Metanephros (tissue), 2 donors: ENCODE data around the gene CUEDC1. TPM values are rescaled to one million over a fixed set of nuclear protein-coding genes. Genes with fewer than 3 reads are reported as not detected.

Source experiments
- small RNA-seq: library from RNA; depleted of rRNA; stranded (forward); fragments of <200 nt; gene quantifications from one replicate; pipeline ENCODE3, GENCODE V24; 2014; ENCODE audit warnings: low replicate concordance
- total RNA-seq: library from RNA; depleted of rRNA; stranded (reverse); fragments of >200 nt; gene quantifications from one replicate; pipeline ENCODE4 v1.2.3, GENCODE V29; 2014

CUEDC1 gene, protein sequence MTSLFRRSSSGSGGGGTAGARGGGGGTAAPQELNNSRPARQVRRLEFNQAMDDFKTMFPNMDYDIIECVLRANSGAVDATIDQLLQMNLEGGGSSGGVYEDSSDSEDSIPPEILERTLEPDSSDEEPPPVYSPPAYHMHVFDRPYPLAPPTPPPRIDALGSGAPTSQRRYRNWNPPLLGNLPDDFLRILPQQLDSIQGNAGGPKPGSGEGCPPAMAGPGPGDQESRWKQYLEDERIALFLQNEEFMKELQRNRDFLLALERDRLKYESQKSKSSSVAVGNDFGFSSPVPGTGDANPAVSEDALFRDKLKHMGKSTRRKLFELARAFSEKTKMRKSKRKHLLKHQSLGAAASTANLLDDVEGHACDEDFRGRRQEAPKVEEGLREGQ
- total RNA-seq, result 22.6 TPM

DNA sequence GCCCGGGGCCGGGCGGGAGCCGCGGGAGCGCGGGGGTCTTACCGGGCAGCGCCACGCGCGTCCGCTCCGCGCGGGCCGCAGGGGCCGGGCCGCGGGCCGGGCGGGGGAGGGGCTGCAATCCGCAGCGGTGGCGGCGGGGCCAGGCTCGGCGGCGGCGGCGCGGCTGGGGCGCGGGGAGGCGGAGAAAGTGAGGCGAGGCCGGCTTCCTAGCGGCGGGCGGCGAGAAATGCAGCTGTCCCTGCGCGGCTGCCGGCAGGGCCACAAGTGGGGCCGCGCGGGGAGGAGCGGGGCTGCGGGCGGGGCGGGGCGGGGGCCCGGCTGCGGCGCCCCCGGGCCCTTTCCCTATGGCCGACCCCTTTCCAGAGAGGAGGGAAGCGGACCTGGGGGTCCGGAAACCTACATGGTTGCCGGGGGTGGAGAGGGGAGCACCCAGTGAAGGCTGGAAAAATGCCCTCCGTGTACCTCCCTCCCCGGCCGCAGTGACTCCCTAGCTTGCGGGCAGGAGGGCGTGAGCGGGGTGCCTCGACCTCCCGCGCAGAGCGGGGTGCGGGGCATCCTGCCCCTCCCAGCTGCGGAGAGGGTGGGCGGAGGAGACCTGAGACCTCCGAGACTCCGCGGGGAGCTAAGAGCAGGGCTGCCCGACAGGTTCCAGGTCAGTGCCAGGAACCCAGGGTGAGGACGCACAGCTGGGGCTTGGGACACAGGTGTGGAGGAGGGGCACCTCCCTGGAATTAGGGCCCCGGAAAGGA lies at the start of gene CUEDC1:
CUEDC1 (minus strand) TSS at position 230 of the 749 bp plus-strand sequence. CDS start 69,848 bp downstream, outside the sequence.

DNA sequence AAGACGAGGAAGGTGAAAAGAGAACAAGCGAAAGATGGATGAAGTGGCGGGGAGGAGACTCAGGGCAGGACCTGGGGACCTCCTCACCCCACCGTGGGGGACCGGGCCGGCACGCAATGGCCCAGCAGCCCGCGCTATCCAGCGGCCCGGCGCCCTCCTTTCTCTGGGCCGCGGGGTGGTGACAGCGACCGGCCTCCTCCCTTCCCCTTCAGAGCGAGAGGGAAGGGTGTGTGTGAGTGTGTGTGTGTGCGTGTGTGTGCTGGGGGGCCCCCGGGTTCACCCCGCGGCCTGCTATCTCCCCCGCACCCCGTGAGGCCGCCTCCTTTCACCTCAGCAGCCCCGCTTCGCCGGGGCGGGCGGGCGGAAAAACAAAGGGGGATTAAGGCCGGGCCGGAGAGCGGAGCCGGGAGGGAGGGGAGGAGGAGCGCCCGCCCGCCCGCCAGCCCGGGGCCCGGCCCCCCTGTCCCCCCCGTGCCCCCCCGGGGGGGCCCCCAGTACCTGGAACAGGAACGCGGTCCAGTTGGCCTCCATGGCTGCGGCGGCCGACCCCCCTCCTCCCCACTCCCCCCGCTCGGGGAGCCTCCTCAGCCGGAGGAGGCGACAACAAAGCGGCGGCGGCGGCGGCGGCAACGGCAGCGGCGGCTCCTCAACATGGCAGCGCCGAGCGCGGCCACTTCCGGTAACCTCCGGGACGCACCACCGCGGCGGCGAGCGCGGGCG lies 32.5 kb upstream of the CUEDC1 start, which contains the start of gene VEZF1:
VEZF1 (minus strand) TSS at position 674 of the 720 bp plus-strand sequence; CDS start at position 531, 143 bp downstream.

DNA sequence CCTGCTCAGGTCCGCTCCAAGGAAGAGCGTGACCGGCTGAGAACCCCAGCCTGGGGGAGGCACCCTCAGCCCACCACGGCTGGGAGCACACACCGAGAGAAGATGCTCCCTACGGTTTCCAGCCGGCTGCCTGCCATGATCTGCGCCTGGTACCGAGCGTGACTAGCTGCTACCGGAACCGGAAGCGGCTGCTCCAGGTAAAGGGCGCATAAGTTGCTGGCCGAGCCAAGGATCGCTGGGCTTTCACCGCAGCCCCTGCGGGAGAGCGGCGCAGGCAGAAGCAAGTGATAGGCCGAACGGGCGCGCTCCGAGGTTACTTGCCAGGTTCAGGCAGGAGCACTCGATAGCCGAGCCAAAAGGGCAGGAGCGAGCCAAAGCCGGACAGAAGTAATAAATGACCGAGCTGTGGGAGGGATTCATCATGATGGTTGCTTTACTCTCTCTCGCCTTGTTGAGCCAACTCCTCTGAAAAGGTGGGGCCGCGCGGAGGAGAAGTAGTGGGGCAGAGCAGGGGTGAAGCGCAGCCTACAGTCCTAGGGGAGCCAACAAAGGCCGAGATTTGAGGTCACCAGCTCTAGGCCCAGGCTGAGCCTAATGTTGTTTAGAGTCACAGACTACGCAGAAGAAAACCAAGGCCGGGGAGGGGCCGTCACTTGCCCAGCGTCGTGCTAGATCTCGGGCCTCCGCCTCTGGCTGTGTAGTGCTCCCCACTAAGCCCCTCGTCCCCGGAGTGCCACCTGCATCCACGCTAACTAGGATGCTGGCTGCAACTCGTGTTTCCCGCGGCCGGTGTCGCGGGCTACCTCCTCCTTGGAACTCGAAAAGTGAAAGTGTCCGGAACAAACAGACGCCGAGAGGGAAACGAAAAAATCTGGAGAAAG lies 105.1 kb downstream of the CUEDC1 start, which contains the start of gene MRPS23:
MRPS23 (minus strand) TSS at position 171 of the 881 bp plus-strand sequence; CDS start at position 137, 34 bp downstream.

Small RNA genes lying within 50 kb of the gene (small RNA-seq; reads per million reads assigned to genes)
- not detected for gene AC015813.4

Other genes starting within 250 kb of the CUEDC1 start
- not detected for gene CCDC182, start 210.1 kb downstream of the CUEDC1 start, total RNA-seq
- 32.2 TPM for gene MRPS23, start 105.4 kb downstream of the CUEDC1 start, total RNA-seq
- gene VEZF1, start 32.8 kb upstream of the CUEDC1 start, total RNA-seq, result 61.1 TPM
- gene SRSF1, start 51.8 kb upstream of the CUEDC1 start, total RNA-seq, result 261 TPM
- gene DYNLL2, start 128.0 kb upstream of the CUEDC1 start, total RNA-seq, result 27.5 TPM
- gene OR4D1, start 193.0 kb upstream of the CUEDC1 start, total RNA-seq, result not detected
- not detected for gene OR4D2, start 211.6 kb upstream of the CUEDC1 start, total RNA-seq
- gene EPX, start 237.3 kb upstream of the CUEDC1 start, total RNA-seq, result 1.3 TPM